ENCODE measurements around the gene RRAGA. TPM values are rescaled to one million over a fixed set of nuclear protein-coding genes. Genes with fewer than 3 reads are reported as not detected.
"Not testable (repeated sequence)": the region's sequence is repeated elsewhere in the genome, so short reads cannot be mapped to it uniquely, and the experiment has no call there.

The RRAGA gene
- total RNA-seq, 1 experiment from 2014 or later: 40.6 TPM

DNA sequence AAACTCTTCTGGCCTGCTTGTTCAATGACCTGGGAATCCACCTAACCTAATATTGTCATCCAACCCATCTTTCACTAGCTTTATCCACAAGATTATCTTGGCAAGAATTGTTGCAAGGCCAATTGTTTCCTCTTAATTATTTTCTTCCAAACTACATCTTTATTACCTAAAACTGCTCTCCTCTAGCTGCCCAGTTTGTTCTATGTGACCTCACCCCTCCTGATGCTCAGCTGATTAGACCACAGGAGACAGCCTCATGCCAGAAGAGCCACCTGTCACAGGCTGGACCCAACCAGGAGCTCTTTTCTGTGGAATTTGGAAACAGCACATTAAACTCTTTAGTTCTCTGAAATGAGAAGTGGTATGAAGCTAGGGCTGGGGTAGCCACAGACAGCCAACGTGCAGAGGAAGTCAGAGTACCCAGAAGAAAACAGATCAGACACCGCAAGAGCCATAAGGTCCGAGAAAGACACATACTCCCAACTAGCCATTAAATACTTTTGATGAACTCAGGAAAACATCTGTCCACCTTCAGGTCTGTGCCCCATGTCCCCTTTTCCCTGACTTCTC is 28.3 kb upstream of the RRAGA start:
- H3K36me3 Mint-ChIP-seq (ENCODE audit: insufficient read depth, unreplicated experiment): no peaks in the 10 kb centered on the region
- H3K27me3 Mint-ChIP-seq (ENCODE audit: unreplicated experiment): no peaks in the 10 kb centered on the region
- DNase-seq: no peak
- TF ChIP-seq CTCF (IDR thresholded peaks at IDR 0.05; ENCODE audit: unreplicated experiment): no peak
- BruUV-seq (replicated peaks): no TSS peak
- H3K9me3 Mint-ChIP-seq (ENCODE audit: low read depth, unreplicated experiment): no peaks in the 10 kb centered on the region
- CTCF ChIA-PET: no interaction called here
- no peak overlapping the region for H3K27ac Mint-ChIP-seq (ENCODE audit: unreplicated experiment)
- intact Hi-C loops (cut with micrococcal nuclease; ENCODE audit: unreplicated experiment): no loop called here
- H3K4me3 Mint-ChIP-seq (ENCODE audit: low read depth, unreplicated experiment): no peak overlapping the region
- no peaks in the 10 kb centered on the region for H3K4me1 Mint-ChIP-seq (ENCODE audit: low read depth, unreplicated experiment)

DNA sequence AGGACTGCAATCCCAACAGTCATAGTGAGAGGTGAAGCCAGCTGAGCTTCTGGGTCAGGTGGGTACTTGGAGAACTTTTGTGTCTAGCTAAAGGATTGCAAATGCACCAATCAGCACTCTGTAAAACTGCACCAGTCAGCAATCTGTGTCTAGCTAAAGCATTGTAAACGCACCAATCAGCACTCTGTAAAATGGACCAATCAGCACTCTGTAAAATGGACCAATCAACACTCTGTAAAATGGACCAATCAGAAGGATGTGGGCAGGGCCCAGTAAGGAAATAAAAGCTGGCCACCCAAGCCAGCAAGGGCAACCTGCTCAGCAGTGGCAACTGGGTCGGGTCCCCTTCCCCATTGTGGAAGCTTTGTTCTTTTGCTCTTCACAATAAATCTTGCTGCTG is 27.6 kb upstream of the RRAGA start:
- H3K27me3 Mint-ChIP-seq (ENCODE audit: unreplicated experiment); H3K4me1 Mint-ChIP-seq (ENCODE audit: low read depth, unreplicated experiment); H3K27ac Mint-ChIP-seq (ENCODE audit: unreplicated experiment); H3K36me3 Mint-ChIP-seq (ENCODE audit: insufficient read depth, unreplicated experiment); H3K4me3 Mint-ChIP-seq (ENCODE audit: low read depth, unreplicated experiment); CTCF ChIA-PET; intact Hi-C loops (cut with micrococcal nuclease; ENCODE audit: unreplicated experiment); DNase-seq; H3K9me3 Mint-ChIP-seq (ENCODE audit: low read depth, unreplicated experiment); BruUV-seq (replicated peaks): not testable (repeated sequence)

- no peaks in the 10 kb centered on the region for H3K27me3 Mint-ChIP-seq (ENCODE audit: unreplicated experiment)
- H3K4me1 Mint-ChIP-seq (ENCODE audit: low read depth, unreplicated experiment): no peaks in the 10 kb centered on the region
- no peak for TF ChIP-seq CTCF (IDR thresholded peaks at IDR 0.05; ENCODE audit: unreplicated experiment)
- H3K36me3 Mint-ChIP-seq (ENCODE audit: insufficient read depth, unreplicated experiment): no peaks in the 10 kb centered on the region
- no peak overlapping the region for H3K27ac Mint-ChIP-seq (ENCODE audit: unreplicated experiment)
- BruUV-seq (replicated peaks): no TSS peak
- intact Hi-C loops (cut with micrococcal nuclease; ENCODE audit: unreplicated experiment): no loop called here
- DNase-seq: no peak
- CTCF ChIA-PET: interaction anchor here (0.9 kb wide), 1 partner anchor 12 kb away, joined by 5 read pairs; no protein-coding TSS in a partner anchor
- no peaks in the 10 kb centered on the region for H3K9me3 Mint-ChIP-seq (ENCODE audit: low read depth, unreplicated experiment)
- no peak overlapping the region for H3K4me3 Mint-ChIP-seq (ENCODE audit: low read depth, unreplicated experiment)
Observed at GRCh38 chr9:19022206-19022605, 27.0 kb upstream of the RRAGA start.

DNA sequence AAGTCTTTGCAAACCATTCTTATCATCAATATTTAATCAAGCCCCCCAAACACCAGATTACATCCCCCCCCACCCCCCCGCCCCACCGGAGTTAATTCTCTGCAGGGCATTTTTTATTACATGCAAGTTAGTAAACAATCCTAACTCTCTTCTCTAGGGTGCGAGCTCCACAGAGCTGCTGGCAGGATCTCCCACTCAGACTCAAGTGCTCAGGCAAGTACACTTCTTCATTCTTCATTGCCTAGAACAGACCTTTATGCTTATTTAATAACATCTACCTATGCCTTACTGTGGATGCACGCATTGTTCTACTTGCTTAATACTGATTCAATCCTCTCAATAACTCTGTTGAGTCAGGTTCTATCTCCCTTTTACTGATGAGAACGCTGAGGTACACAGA is 26.1 kb upstream of the RRAGA start:
- H3K9me3 Mint-ChIP-seq (ENCODE audit: low read depth, unreplicated experiment): no peaks in the 10 kb centered on the region
- H3K4me1 Mint-ChIP-seq (ENCODE audit: low read depth, unreplicated experiment): no peaks in the 10 kb centered on the region
- intact Hi-C loops (cut with micrococcal nuclease; ENCODE audit: unreplicated experiment): no loop called here
- no TSS peak for BruUV-seq (replicated peaks)
- TF ChIP-seq CTCF (IDR thresholded peaks at IDR 0.05; ENCODE audit: unreplicated experiment): no peak
- H3K36me3 Mint-ChIP-seq (ENCODE audit: insufficient read depth, unreplicated experiment): no peaks in the 10 kb centered on the region
- no peak overlapping the region for H3K27ac Mint-ChIP-seq (ENCODE audit: unreplicated experiment)
- no peaks in the 10 kb centered on the region for H3K27me3 Mint-ChIP-seq (ENCODE audit: unreplicated experiment)
- no peak for DNase-seq
- H3K4me3 Mint-ChIP-seq (ENCODE audit: low read depth, unreplicated experiment): no peak overlapping the region
- CTCF ChIA-PET: interaction anchor here (0.9 kb wide), 1 partner anchor 13 kb away, joined by 5 read pairs; no protein-coding TSS in a partner anchor

GRCh38 chr9:19026375-19026774 is 22.9 kb upstream of the RRAGA start:
- intact Hi-C loops (cut with micrococcal nuclease; ENCODE audit: unreplicated experiment): loop anchor here (5.0 kb wide), 2 partner anchors 1214 to 1494 kb away; no protein-coding TSS in a partner anchor
- BruUV-seq (replicated peaks): no TSS peak
- H3K9me3 Mint-ChIP-seq (ENCODE audit: low read depth, unreplicated experiment): no peaks in the 10 kb centered on the region
- CTCF ChIA-PET: no interaction called here
- peaks cover 15% of the 10 kb centered on the region for H3K27me3 Mint-ChIP-seq (ENCODE audit: unreplicated experiment)
- H3K27ac Mint-ChIP-seq (ENCODE audit: unreplicated experiment): no peak overlapping the region
- H3K36me3 Mint-ChIP-seq (ENCODE audit: insufficient read depth, unreplicated experiment): no peaks in the 10 kb centered on the region
- H3K4me1 Mint-ChIP-seq (ENCODE audit: low read depth, unreplicated experiment): no peaks in the 10 kb centered on the region
- DNase-seq: no peak
- H3K4me3 Mint-ChIP-seq (ENCODE audit: low read depth, unreplicated experiment): no peak overlapping the region
- no peak for TF ChIP-seq CTCF (IDR thresholded peaks at IDR 0.05; ENCODE audit: unreplicated experiment)
